WTC11 (cell line): Measurements from ENCODE around the gene CCDC87.

Experiments used
- CBFB ChIP-seq: sonication (generic); formaldehyde crosslinking; IDR thresholded peaks from 2 replicates; pipeline ENCODE4 v1.8.1; 2022; ENCODE audit warnings: mild to moderate bottlenecking, low read depth, missing genetic modification reagents
- NR2C2 ChIP-seq: sonication (generic); formaldehyde crosslinking; IDR thresholded peaks from 2 replicates; pipeline ENCODE4 v1.8.0; 2022; ENCODE audit warnings: mild to moderate bottlenecking, missing genetic modification reagents
- TF ChIP-seq, protein P1 (sequence below): fragments of 200-600 bp; IDR thresholded peaks from 2 replicates; pipeline ENCODE4 v1.8.0; 2022; ENCODE audit warnings: antibody characterized with exemption
- TF ChIP-seq, protein P2 (sequence below): sonication (generic); formaldehyde crosslinking; IDR thresholded peaks from 2 replicates; pipeline ENCODE4 v1.8.0; 2022; ENCODE audit warnings: mild to moderate bottlenecking, missing genetic modification reagents
- TF ChIP-seq, protein P3 (sequence below): sonication (generic); formaldehyde crosslinking; IDR thresholded peaks from 2 replicates; pipeline ENCODE4 v1.8.1; 2023; ENCODE audit warnings: mild to moderate bottlenecking, missing genetic modification reagents, moderate library complexity
- TF ChIP-seq, protein P4 (sequence below): sonication (generic); formaldehyde crosslinking; IDR thresholded peaks from 2 replicates; pipeline ENCODE4 v1.8.0; 2023; ENCODE audit warnings: mild to moderate bottlenecking, missing genetic modification reagents

DNA sequence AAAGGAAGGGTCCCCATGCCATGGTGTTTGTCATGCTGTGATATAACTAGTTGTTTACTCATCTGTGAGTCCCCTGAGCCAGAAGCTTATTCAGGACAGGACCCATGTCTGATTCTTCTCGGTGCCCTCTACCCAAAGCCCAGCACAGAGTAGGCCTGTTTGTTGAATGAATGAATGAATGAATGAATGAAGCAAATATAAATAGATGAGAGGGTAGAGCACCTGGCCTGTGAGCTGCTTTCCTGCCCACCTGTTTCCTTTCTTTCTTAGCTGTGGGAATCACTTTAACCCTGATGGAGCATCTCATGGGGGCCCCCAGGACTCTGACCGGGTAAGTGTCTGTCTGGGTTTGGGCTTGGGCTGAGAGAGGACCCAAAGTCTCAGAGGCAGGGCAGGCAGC is 7.4 kb upstream of the CCDC87 start:
- TF ChIP-seq, protein P1, sequence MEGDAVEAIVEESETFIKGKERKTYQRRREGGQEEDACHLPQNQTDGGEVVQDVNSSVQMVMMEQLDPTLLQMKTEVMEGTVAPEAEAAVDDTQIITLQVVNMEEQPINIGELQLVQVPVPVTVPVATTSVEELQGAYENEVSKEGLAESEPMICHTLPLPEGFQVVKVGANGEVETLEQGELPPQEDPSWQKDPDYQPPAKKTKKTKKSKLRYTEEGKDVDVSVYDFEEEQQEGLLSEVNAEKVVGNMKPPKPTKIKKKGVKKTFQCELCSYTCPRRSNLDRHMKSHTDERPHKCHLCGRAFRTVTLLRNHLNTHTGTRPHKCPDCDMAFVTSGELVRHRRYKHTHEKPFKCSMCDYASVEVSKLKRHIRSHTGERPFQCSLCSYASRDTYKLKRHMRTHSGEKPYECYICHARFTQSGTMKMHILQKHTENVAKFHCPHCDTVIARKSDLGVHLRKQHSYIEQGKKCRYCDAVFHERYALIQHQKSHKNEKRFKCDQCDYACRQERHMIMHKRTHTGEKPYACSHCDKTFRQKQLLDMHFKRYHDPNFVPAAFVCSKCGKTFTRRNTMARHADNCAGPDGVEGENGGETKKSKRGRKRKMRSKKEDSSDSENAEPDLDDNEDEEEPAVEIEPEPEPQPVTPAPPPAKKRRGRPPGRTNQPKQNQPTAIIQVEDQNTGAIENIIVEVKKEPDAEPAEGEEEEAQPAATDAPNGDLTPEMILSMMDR, result no peak
- TF ChIP-seq, protein P2, sequence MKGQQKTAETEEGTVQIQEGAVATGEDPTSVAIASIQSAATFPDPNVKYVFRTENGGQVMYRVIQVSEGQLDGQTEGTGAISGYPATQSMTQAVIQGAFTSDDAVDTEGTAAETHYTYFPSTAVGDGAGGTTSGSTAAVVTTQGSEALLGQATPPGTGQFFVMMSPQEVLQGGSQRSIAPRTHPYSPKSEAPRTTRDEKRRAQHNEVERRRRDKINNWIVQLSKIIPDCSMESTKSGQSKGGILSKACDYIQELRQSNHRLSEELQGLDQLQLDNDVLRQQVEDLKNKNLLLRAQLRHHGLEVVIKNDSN, result no peak
- TF ChIP-seq NR2C2 (CRISPR knock-in tag) (no peak), CBFB (CRISPR knock-in tag) (no peak)
- TF ChIP-seq, protein P3, sequence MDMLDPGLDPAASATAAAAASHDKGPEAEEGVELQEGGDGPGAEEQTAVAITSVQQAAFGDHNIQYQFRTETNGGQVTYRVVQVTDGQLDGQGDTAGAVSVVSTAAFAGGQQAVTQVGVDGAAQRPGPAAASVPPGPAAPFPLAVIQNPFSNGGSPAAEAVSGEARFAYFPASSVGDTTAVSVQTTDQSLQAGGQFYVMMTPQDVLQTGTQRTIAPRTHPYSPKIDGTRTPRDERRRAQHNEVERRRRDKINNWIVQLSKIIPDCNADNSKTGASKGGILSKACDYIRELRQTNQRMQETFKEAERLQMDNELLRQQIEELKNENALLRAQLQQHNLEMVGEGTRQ (CRISPR knock-in tag), result no peak
- TF ChIP-seq, protein P4, sequence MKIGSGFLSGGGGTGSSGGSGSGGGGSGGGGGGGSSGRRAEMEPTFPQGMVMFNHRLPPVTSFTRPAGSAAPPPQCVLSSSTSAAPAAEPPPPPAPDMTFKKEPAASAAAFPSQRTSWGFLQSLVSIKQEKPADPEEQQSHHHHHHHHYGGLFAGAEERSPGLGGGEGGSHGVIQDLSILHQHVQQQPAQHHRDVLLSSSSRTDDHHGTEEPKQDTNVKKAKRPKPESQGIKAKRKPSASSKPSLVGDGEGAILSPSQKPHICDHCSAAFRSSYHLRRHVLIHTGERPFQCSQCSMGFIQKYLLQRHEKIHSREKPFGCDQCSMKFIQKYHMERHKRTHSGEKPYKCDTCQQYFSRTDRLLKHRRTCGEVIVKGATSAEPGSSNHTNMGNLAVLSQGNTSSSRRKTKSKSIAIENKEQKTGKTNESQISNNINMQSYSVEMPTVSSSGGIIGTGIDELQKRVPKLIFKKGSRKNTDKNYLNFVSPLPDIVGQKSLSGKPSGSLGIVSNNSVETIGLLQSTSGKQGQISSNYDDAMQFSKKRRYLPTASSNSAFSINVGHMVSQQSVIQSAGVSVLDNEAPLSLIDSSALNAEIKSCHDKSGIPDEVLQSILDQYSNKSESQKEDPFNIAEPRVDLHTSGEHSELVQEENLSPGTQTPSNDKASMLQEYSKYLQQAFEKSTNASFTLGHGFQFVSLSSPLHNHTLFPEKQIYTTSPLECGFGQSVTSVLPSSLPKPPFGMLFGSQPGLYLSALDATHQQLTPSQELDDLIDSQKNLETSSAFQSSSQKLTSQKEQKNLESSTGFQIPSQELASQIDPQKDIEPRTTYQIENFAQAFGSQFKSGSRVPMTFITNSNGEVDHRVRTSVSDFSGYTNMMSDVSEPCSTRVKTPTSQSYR, result no peak
